Right cardiac atrium (tissue), 5 donors: Measurements from ENCODE around the gene LCLAT1. TPM values are rescaled to one million over a fixed set of nuclear protein-coding genes. Genes with fewer than 3 reads are reported as not detected.

Experiments used
- ATAC-seq, 2 donors: fragments of 200-7000 bp; cut with Tn5 transposase; one replicate each; pipeline versions ENCODE4 v1.8.0 to v1.9.1; 2020; ENCODE audit warnings: moderate library complexity in 2 of 2, mild to moderate bottlenecking in 1 of 2
- DNase-seq, 3 donors: peaks; one replicate each; pipeline ENCODE4 v3.0.0-alpha.2; 2020
- H3K27ac ChIP-seq: one replicate; pipeline ENCODE4 v1.5.1; 2013; ENCODE audit warnings: mild to moderate bottlenecking, low read length, control low read depth, moderate library complexity
- H3K27me3 ChIP-seq: one replicate; pipeline ENCODE4 v1.6.1; 2013; ENCODE audit not compliant: control insufficient read depth, insufficient read depth
- H3K4me1 ChIP-seq: one replicate; pipeline ENCODE4 v1.6.1; 2013; ENCODE audit warnings: low read length; ENCODE audit not compliant: control insufficient read depth, insufficient read depth
- H3K4me3 ChIP-seq: one replicate; pipeline ENCODE4 v1.5.1; 2013; ENCODE audit warnings: low read length, control low read depth
- H3K9me3 ChIP-seq: one replicate; pipeline ENCODE4 v1.6.1; 2013; ENCODE audit warnings: low read length; ENCODE audit not compliant: control insufficient read depth
- WGBS: extraction: QIAGEN DNeasy Blood & Tissue Kit; methylation state at CpG from one replicate; pipeline ENCODE4 v1.1.7; 2013; 5-methylcytosine and 5-hydroxymethylcytosine counted together
- intact Hi-C, 4 donors: fragments of 100-400 bp; cut with DNase I; formaldehyde crosslinking; loops; one replicate each; pipeline versions ENCODE4 v1.11.0 to v1.14.0; 2022 to 2023
- polyA plus RNA-seq: library from polyadenylated mRNA; stranded (reverse); fragments of 200-250 nt; gene quantifications from one replicate; pipeline ENCODE4 v1.2.3, GENCODE V29; 2013
- total RNA-seq, 4 donors: library from RNA; stranded (reverse); fragmentation: NEBNext Ultra II Directional; extraction: Animal tissue kit (Norgen Biotek cat#: 25700); gene quantifications; one replicate each; pipeline ENCODE4 v1.2.1, GENCODE V29; 2021
- donor health status: healthy with polysubstance abuse.
- donor health status: DM: no; HTN: yes; CAD: no.
- donor health status: DM: no; HTN: no; CAD: no.
- donor health status: DM: no; HTN: yes; CAD: no; lungs with severe emphysema.
- donor health status: DM: yes; HTN: yes; CAD: no.

Gene LCLAT1
- total and polyA plus RNA-seq, 5 donors = 5.1 to 18.7 (median 16.0) TPM

- ATAC-seq (peak in 1 of 2 donors; percentile 36), DNase-seq (no peak)
- intact Hi-C loops = no loop called here
- Histone ChIP-seq H3K9me3 (no peaks in the 10 kb centered on the region), H3K4me1 (peaks cover 5% of the 10 kb centered on the region), H3K27me3 (no peaks in the 10 kb centered on the region), H3K4me3 (no peak overlapping the region), H3K27ac (no peak overlapping the region)
- WGBS = 71% methylated on average over 4 of the region's 4 CpGs
These were observed 21.7 kb upstream of the LCLAT1 start for GRCh38 chr2:30425326-30425725.

DNA sequence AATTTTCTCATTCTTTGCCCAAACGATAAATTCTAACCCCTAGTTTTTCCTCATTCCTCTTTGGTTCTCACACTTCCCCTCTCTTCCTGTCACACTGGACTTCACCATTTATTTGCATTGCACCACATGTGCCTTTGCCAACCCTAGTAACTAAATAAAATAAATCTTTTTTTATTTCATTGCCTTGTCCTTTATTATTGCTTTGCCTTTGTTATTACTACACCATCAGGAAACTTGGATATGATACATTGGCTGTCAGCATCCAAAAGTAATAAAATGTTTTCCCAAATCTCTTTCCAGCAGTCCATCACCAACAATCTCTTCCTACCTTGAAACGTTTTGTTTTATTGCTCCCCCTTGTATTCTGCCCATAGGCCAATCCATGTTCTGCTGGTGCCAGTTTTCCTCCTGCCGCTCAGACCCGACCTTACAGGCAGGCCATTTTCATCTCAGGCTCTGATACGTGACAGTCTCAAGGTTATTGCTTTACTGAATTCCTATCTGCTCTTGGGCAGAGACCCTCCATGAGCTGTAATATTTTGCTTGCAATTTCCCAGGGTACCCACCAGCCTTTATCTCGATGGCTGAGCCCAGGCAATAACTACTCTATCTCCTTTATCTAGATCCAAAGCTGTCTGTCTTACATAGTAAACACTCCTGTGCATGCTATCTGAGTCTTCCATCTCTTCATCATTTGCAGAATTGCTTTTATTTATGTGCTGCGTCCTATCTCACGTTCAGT is 19.3 kb upstream of the LCLAT1 start:
- 87% methylated on average over 8 of the region's 8 CpGs for WGBS
- no peak for ATAC-seq
- intact Hi-C loops = no loop called here

DNA sequence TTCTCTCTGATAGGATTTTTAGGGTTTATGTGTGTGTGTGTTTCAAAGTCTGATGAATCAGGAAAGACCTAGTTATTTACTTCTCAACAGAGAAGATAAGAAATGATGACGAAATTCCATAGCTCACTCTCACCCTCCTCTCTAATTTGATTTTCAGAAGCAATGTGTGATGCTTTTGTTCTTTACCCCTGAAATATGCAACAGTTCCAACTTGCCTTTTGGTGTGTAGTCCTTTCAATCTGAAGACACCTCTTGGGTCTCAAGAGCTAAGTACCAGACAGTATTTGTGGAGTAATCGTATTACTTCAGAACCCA is 18.7 kb upstream of the LCLAT1 start:
- H3K4me1 ChIP-seq = no peaks in the 10 kb centered on the region
- intact Hi-C loops = no loop called here
- DNase-seq (no peak), ATAC-seq (no peak)
- no peak overlapping the region for H3K27ac ChIP-seq
- H3K9me3 ChIP-seq = no peaks in the 10 kb centered on the region
- H3K4me3 ChIP-seq = no peak overlapping the region
- no peaks in the 10 kb centered on the region for H3K27me3 ChIP-seq
- 88% methylated on average over 2 of the region's 2 CpGs for WGBS

More for the DNA sequence above, 19.3 kb upstream of the LCLAT1 start:
- H3K4me3 ChIP-seq = no peak overlapping the region
- no peaks in the 10 kb centered on the region for H3K9me3 ChIP-seq
- no peaks in the 10 kb centered on the region for H3K4me1 ChIP-seq
- H3K27me3 ChIP-seq = no peaks in the 10 kb centered on the region
- no peak for DNase-seq
- H3K27ac ChIP-seq = no peak overlapping the region

DNA sequence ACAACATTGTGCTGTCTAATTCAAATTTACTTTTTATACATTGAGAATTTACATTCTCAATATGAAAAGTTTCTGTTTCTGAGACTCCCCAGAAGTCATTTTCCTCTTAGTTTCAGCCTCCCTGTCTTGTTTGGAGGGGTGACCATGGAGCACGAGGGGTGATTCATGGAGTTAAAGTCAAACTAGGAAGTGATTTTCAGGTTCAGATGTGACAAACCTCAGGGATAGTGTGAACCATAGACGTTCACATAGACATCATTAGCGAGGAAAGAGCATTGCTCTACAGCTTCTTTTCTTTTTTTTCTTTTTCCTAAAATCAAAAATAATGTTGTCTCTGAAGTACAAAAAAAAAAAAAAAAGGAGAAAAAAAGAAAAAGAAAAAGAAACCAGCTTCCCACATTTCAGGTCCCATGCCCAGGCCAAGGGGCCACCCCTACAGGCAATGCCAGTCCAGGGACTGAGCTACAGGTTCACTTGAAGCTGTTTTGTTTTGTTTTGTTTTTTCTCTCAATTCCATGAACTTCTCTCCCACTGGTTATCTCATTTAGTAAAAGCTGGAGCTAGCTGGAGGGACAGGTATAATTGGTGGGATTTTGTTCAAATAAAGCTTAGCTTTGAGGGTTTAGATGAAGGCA is 18.1 kb upstream of the LCLAT1 start:
- H3K4me3 ChIP-seq = no peak overlapping the region
- H3K27ac ChIP-seq = no peak overlapping the region
- intact Hi-C loops = no loop called here
- H3K9me3 ChIP-seq = no peaks in the 10 kb centered on the region
- 89% methylated on average over 3 of the region's 3 CpGs for WGBS
- H3K4me1 ChIP-seq = no peaks in the 10 kb centered on the region
- ATAC-seq = no peak
- no peak for DNase-seq
- H3K27me3 ChIP-seq = no peaks in the 10 kb centered on the region

DNA sequence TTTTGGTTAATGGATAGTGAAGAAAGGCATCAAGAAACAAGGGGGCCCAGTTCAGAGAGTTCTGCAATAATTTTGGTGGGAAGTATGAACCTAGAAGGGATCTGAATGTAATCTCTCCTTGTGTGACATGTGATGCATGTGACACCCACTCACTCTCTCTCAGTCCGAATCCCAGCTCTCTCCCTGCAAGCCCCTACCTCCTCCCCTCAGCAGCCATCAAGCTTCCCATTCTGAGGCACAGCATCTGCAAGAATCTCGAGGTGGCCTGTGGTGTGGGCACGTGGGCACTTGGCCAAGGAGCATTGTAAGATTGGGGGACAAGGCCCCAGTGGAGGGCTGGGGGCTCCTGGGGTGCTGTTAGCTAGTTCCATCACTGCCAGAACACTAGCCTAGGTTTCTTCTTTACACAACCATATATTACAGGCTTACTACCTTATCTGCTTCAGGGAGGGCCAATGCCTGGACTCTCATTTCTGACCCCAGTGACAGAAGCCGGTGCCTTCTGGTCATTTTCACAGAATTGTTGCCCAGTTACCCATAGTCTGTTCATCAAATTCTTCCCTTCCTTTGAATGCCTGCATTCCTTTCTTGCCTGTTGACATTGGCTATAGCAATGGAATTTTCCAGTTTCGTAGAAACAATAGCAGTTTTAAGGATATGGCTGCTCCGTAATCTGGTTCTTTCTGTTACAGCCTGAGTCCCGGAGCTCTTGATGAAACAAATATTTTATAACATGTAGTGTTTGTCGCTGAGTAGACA is 13.3 kb upstream of the LCLAT1 start:
- no peak for DNase-seq
- Histone ChIP-seq H3K27me3 (no peaks in the 10 kb centered on the region), H3K27ac (no peak overlapping the region), H3K4me3 (no peak overlapping the region), H3K4me1 (no peaks in the 10 kb centered on the region), H3K9me3 (no peaks in the 10 kb centered on the region)
- 63% methylated on average over 8 of the region's 8 CpGs for WGBS
- intact Hi-C loops = no loop called here
- ATAC-seq = peak; percentile 29 to 71

DNA sequence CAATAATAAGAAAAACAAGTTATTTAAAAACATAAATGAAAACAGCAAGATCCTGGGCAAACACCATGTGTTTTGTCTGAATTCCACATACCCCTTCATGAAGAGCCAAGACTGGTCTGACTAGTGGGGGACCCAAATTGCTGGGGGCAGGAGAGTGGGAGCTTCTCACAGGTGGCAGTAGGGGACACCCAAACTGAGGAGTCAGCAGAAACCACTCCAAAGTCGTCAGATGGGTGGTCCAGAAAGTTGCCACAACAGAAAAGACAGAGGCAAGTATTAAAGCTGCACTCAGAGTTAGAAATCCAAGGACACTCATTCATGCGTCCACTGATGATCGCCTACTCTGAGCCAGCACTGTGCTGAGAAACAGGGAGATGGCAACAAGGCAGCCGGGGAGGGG is 12.3 kb upstream of the LCLAT1 start:
- Histone ChIP-seq H3K4me1 (no peaks in the 10 kb centered on the region), H3K27me3 (no peaks in the 10 kb centered on the region), H3K27ac (no peak overlapping the region), H3K4me3 (no peak overlapping the region), H3K9me3 (no peaks in the 10 kb centered on the region)
- DNase-seq (no peak), ATAC-seq (no peak)
- intact Hi-C loops = no loop called here
- WGBS = 97% methylated on average over 4 of the region's 4 CpGs

DNA sequence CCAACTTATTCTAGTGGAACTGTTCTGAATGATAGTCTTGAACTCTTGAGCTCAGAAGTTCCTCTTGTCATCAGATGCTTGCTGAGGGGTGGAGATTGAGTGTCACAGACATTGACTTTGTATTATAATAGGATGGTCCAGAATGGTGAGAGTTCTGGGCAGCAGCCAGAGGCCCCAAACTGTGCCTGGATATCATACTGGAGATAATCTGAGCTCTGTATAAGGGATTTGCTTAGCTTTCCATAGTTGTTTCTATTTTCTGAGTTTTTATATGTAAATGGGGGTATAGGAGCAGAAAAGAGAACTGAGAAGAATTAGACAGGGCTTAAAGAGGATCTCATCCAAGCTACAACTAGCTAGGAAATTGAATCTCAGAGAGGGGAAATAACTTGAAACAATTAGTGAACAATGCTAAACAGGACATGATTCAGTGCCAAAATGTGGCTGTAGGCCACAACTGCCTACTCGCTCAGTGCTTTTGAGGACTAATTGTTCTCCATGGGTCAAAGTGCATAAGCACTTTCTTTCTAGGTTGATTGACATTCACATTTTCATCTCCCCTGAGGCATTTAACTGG is 10.1 kb upstream of the LCLAT1 start:
- Histone ChIP-seq H3K27ac (peak overlapping the region; percentile 82), H3K4me1 (no peaks in the 10 kb centered on the region), H3K9me3 (no peaks in the 10 kb centered on the region), H3K27me3 (no peaks in the 10 kb centered on the region), H3K4me3 (no peak overlapping the region)
- ATAC-seq = peak; percentile 59 to 75
- intact Hi-C loops = no loop called here
- 22% methylated on average over 1 of the region's 1 CpG for WGBS
- DNase-seq = peak in 1 of 3 donors; percentile 63

GRCh38 chr2:30437809-30438548 is 9.1 kb upstream of the LCLAT1 start:
- peak in 1 of 2 donors; percentile 64 for ATAC-seq
- Histone ChIP-seq H3K27me3 (no peaks in the 10 kb centered on the region), H3K4me1 (no peaks in the 10 kb centered on the region), H3K9me3 (no peaks in the 10 kb centered on the region), H3K4me3 (no peak overlapping the region), H3K27ac (no peak overlapping the region)
- no peak for DNase-seq
- 60% methylated on average over 4 of the region's 4 CpGs for WGBS
- intact Hi-C loops = no loop called here

DNA sequence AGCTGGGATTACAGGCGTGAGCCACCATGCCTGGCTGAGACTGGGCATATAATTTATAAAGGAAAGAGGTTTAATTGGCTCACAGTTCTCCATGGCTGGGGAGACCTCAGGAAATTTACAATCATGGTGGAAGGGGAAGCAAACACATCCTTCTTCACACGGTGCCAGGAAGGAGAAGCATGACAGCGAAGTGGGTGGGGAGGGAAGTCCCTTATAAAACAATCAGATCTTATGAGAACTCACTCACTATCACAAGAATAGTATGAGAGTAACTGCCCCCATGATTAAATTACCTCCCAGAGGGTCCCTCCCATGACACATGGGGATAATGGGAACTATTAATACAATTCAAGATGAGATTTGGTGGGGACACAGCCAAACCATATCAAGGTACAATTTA is 7.8 kb upstream of the LCLAT1 start:
- ATAC-seq (no peak), DNase-seq (no peak)
- H3K4me3 ChIP-seq = no peak overlapping the region
- 75% methylated on average over 3 of the region's 3 CpGs for WGBS
- H3K27me3 ChIP-seq = no peaks in the 10 kb centered on the region
- intact Hi-C loops = no loop called here
- H3K4me1 ChIP-seq = no peaks in the 10 kb centered on the region
- no peaks in the 10 kb centered on the region for H3K9me3 ChIP-seq
- no peak overlapping the region for H3K27ac ChIP-seq

DNA sequence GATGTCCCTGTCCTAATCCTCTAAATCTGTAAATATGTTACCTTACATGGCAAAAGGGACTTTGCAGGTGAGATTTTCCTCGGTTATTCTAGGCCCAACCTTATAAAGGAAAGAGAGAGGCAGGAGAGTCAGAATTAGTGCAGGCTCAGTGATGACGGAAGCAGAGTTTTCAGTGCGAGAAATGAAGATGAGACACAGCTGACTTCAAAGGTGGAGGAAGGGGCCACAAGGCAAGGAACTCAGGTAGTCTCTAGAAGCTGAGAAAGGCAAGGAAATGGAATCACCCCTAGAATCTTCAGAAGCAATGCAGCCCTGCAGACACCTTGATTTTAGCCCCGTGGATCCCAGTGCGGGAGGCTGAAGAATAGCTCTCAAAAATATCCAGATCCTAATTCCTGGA is 7.2 kb upstream of the LCLAT1 start:
- intact Hi-C loops = loop anchor here in 1 of 4 donors (10.0 kb wide), 1 partner anchor 205 kb away; the partner anchor contains the start of gene LBH
- no peak for ATAC-seq
- DNase-seq = no peak
- Histone ChIP-seq H3K4me1 (no peaks in the 10 kb centered on the region), H3K27me3 (no peaks in the 10 kb centered on the region), H3K9me3 (no peaks in the 10 kb centered on the region), H3K27ac (no peak overlapping the region), H3K4me3 (no peak overlapping the region)
- 97% methylated on average over 5 of the region's 5 CpGs for WGBS
